A549 (cell line): Measurements from ENCODE around the gene SPNS2. TPM values are rescaled to one million over a fixed set of nuclear protein-coding genes. Genes with fewer than 3 reads are reported as not detected.

Source experiments
- ATAC-seq, 2 experiments: fragments of 200-7000 bp in 1 of 2; fragments of >200 bp in 1 of 2; cut with Nextera tagmentation in 1 of 2; cut with Tn5 transposase in 1 of 2; 3 replicates each; pipeline versions ENCODE4 v1.8.0 to v1.9.1; 2018 to 2020; ENCODE audit warnings: mild to moderate bottlenecking in 1 of 2, moderate library complexity in 1 of 2
- CTCF ChIA-PET: fragments of 300-600 bp; sonication (Branson Sonifier 250); formaldehyde crosslinking; extraction: SDS; loops from one replicate; lab custom pipeline; 2021; ENCODE audit warnings: antibody characterized with exemption, inconsistent platforms; lab: Yijun Ruan, JAX
- POLR2A ChIA-PET: fragments of 350-600 bp; formaldehyde crosslinking; extraction: SDS; loops from one replicate; lab custom pipeline; 2021; ENCODE audit warnings: antibody characterized with exemption, inconsistent platforms; lab: Yijun Ruan, JAX
- DNase-seq, 2 experiments: peaks; one replicate each; pipeline versions ENCODE4 v3.0.0 to v3.0.0-alpha.2; 2011 to 2016; ENCODE audit warnings: low read depth in 1 of 2, low spot score in 1 of 2
- FAIRE-seq: peaks from 2 replicates; lab custom pipeline; 2011; peaks lifted over from hg19 to GRCh38; lab: Jason Lieb, UNC
- H3K27ac ChIP-seq, 2 experiments: fragments of >200 bp; sonication (Bioruptor Twin); formaldehyde crosslinking; 3 replicates each; pipeline ENCODE4 v1.5.1; 2016 to 2017
- H3K4me1 ChIP-seq: fragments of >200 bp; sonication (Bioruptor Twin); formaldehyde crosslinking; 3 replicates; pipeline ENCODE4 v1.6.1; 2016
- H3K4me2 ChIP-seq: fragments of >200 bp; sonication (Bioruptor Twin); formaldehyde crosslinking; 3 replicates; pipeline ENCODE4 v1.6.1; 2016
- H3K4me3 ChIP-seq: fragments of >200 bp; sonication (Bioruptor Twin); formaldehyde crosslinking; 3 replicates; pipeline ENCODE4 v1.5.1; 2016
- H3K9me3 ChIP-seq: fragments of >200 bp; sonication (Bioruptor Twin); formaldehyde crosslinking; 3 replicates; pipeline ENCODE4 v1.6.1; 2016
- CBX8 ChIP-seq: fragments of 200-600 bp; sonication (generic); IDR thresholded peaks from 2 replicates; pipeline ENCODE4 v1.6.1; 2016
- CEBPB ChIP-seq, 2 experiments: fragments of >200 bp in 1 of 2; sonication (Bioruptor Twin) in 1 of 2; formaldehyde crosslinking in 1 of 2; IDR thresholded peaks; 2 replicates each; pipeline ENCODE4 v1.6.1; 2012 to 2016
- EHMT2 ChIP-seq: fragments of 200-600 bp; sonication (generic); IDR thresholded peaks from 2 replicates; pipeline ENCODE4 v1.6.1; 2016; ENCODE audit warnings: antibody characterized with exemption, low read depth, mild to moderate bottlenecking, moderate library complexity
- FOSL2 ChIP-seq, 2 experiments: fragments of 450-650 bp in 1 of 2; fragments of >200 bp in 1 of 2; sonication (Bioruptor Twin) in 1 of 2; formaldehyde crosslinking; IDR thresholded peaks; 2 replicates each; pipeline versions ENCODE4 v1.5.0 to v1.6.1; 2016 to 2020; ENCODE audit warnings: mild to moderate bottlenecking in 1 of 2, moderate library complexity in 1 of 2
- FOXS1 ChIP-seq: fragments of 250-450 bp; sonication (Bioruptor Pico); IDR thresholded peaks from 2 replicates; pipeline ENCODE4 v1.5.0; 2020; ENCODE audit warnings: mild to moderate bottlenecking, moderate library complexity
- HOXB5 ChIP-seq: fragments of 250-450 bp; sonication (Bioruptor Pico); IDR thresholded peaks from 2 replicates; pipeline ENCODE4 v1.5.0; 2020; ENCODE audit warnings: mild to moderate bottlenecking, moderate library complexity
- JUN ChIP-seq, 2 experiments: fragments of >200 bp; sonication (Bioruptor Twin); formaldehyde crosslinking; IDR thresholded peaks; 2 replicates in 1 of 2; 3 replicates in 1 of 2; pipeline ENCODE4 v1.6.1; 2016 to 2017
- JUNB ChIP-seq: fragments of >200 bp; sonication (Bioruptor Twin); formaldehyde crosslinking; IDR thresholded peaks from 2 replicates; pipeline ENCODE4 v1.6.1; 2016
- MAZ ChIP-seq: fragments of 150-350 bp; IDR thresholded peaks from 2 replicates; pipeline ENCODE4 v1.6.1; 2014; ENCODE audit warnings: antibody characterized with exemption, low read depth, low read length, borderline replicate concordance
- MYC ChIP-seq: IDR thresholded peaks from 2 replicates; pipeline ENCODE4 v1.6.1; 2012; ENCODE audit warnings: mild to moderate bottlenecking, inconsistent platforms, low read length, improper control_type of control experiment, borderline replicate concordance
- NPAS2 ChIP-seq: fragments of 250-450 bp; sonication (Bioruptor Pico); IDR thresholded peaks from 2 replicates; pipeline ENCODE4 v1.8.0; 2022; ENCODE audit warnings: mild to moderate bottlenecking, moderate library complexity, borderline replicate concordance
- RCOR1 ChIP-seq: fragments of 150-350 bp; IDR thresholded peaks from 2 replicates; pipeline ENCODE4 v1.6.1; 2014; ENCODE audit warnings: antibody characterized with exemption, low read length, low read depth
- SREBF2 ChIP-seq: fragments of 450-650 bp; IDR thresholded peaks from 2 replicates; pipeline ENCODE4 v1.6.1; 2014; ENCODE audit warnings: mild to moderate bottlenecking, moderate library complexity
- TFCP2L1 ChIP-seq: fragments of 250-450 bp; sonication (Bioruptor Pico); IDR thresholded peaks from 2 replicates; pipeline ENCODE4 v1.5.0; 2021; ENCODE audit warnings: mild to moderate bottlenecking
- ZFP36 ChIP-seq: fragments of 450-650 bp; IDR thresholded peaks from 2 replicates; pipeline ENCODE4 v1.6.1; 2014; ENCODE audit warnings: borderline replicate concordance; ENCODE audit not compliant: partially characterized antibody
- WGBS: methylation state at CpG from one replicate; pipeline ENCODE4 v1.1.6; 2017; ENCODE audit errors: missing lambda C conversion rate; 5-methylcytosine and 5-hydroxymethylcytosine counted together
- polyA plus RNA-seq, 4 experiments: library from polyadenylated mRNA; depleted of rRNA in 3 of 4; stranded (reverse); fragments of >200 nt; fragmentation: RNase III in 1 of 4; extraction: RNeasy Plus Mini Kit Qiagen cat#74134 plus additional on column Dnase treatment in 1 of 4; gene quantifications; 2 replicates in 3 of 4; 3 replicates in 1 of 4; pipeline ENCODE4 v1.2.3, GENCODE V29; 2011 to 2017
- TF ChIP-seq, protein P1 (sequence below): fragments of >200 bp; sonication (Bioruptor Twin); formaldehyde crosslinking; IDR thresholded peaks from 3 replicates; pipeline ENCODE4 v1.6.1; 2016
- TF ChIP-seq, protein P2 (sequence below): fragments of 250-450 bp; sonication (Bioruptor Pico); IDR thresholded peaks from 2 replicates; pipeline ENCODE4 v1.5.0; 2021; ENCODE audit warnings: mild to moderate bottlenecking, moderate library complexity, borderline replicate concordance
- TF ChIP-seq, protein P3 (sequence below): IDR thresholded peaks from 2 replicates; pipeline ENCODE4 v1.6.1; 2012; ENCODE audit warnings: low read depth, borderline replicate concordance

The SPNS2 gene
- polyA plus RNA-seq, 2 of the 4 experiments (the other 2 are of a cell fraction), result 0.27 to 0.46 TPM

DNA sequence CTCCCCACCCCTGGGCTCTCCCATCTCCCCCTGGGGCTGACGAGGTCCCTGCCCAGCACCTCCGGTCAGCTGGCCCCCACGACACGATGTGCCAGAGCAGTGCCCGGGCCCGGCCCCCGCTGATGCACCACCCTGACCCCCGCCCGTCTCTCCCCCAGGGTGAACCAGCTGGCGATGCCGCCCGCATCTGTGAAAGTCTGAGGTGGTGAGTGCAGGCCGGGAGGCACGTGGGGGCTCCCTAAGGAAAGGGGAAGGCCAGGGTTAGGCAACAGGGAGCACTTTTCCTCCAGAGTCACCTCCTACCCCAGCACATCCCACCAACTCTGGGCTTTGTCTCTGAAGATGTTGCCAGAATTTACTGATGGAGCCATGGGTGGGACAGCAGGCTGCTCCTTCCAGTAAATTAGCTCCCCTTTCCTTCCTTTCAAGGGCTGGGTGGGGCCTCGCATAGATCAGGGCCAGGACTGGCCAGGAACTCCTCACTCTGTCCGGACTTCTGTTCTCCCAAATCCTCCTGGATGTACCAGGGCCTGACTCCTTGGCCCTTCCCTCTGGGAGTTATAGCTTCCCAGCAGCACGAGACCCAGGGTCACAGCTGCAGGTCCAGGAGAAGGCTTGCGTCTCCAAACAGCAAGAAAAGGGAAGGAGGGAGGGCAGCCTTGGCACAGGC is 38.2 kb downstream of the SPNS2 start:
- Histone ChIP-seq H3K27ac (no peak overlapping the region), H3K9me3 (no peaks in the 10 kb centered on the region), H3K4me2 (no peak overlapping the region), H3K4me3 (no peak overlapping the region), H3K4me1 (peaks cover 20% of the 10 kb centered on the region)
- FAIRE-seq (no peak), ATAC-seq (no peak), DNase-seq (no peak)
- ChIA-PET CTCF (interaction anchor here (0.8 to 3.6 kb wide), 8 partner anchors 10 to 117 kb away, joined by 3 to 25 read pairs (median 3); no protein-coding TSS in a partner anchor), POLR2A (interaction anchor here (0.8 to 2.1 kb wide), 2 partner anchors 9 to 18 kb away, joined by 3 to 8 read pairs (median 4); partner anchors contain the start of gene MYBBP1A)
- TF ChIP-seq, protein P1, sequence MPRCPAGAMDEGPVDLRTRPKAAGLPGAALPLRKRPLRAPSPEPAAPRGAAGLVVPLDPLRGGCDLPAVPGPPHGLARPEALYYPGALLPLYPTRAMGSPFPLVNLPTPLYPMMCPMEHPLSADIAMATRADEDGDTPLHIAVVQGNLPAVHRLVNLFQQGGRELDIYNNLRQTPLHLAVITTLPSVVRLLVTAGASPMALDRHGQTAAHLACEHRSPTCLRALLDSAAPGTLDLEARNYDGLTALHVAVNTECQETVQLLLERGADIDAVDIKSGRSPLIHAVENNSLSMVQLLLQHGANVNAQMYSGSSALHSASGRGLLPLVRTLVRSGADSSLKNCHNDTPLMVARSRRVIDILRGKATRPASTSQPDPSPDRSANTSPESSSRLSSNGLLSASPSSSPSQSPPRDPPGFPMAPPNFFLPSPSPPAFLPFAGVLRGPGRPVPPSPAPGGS, result no peak
- TF ChIP-seq RCOR1, result no peak
- 90% methylated on average over 16 of the region's 18 CpGs for WGBS

DNA sequence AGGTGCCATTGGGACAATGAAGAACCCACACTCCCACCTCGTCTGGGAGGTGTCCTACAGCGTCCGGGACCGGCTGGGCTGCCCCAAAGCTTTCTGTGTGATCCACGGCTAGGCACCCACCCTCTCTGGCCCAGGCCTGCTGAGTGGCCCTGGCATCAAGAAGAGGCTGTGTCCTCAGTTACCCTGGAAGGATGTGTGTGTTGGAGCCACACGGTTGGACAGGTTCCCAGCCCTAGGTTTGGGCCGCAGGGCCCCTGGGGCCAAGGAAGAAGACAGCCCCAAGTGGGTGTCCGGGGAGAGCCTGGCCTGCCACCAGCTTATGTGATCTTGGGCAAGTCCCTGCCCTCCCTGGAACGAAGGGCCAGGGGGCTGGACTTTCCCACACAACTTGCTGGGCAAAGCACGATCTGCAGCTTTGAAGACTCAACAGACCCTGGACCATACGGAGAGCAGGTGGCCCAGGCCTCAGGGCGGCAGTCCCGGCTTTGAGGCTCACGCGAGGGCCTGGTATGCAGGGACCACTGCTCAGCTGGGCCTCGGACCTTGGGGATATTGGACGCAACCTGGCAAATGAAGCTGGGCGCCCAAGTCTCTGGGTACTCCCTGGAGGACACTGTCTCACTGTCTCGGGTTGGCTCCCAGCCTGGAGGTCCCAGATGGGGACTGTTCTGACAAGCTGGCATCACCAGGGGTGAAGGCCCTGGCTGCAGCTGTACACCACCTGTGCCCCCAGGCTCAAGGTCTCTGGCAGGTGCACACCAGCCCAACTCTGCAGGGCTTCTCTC is 39.0 kb downstream of the SPNS2 start:
- ATAC-seq, result no peak
- FAIRE-seq, result no peak
- Histone ChIP-seq H3K9me3 (no peaks in the 10 kb centered on the region), H3K4me2 (no peak overlapping the region), H3K4me3 (no peak overlapping the region), H3K4me1 (peaks cover 20% of the 10 kb centered on the region), H3K27ac (no peak overlapping the region)
- POLR2A ChIA-PET, result interaction anchor here (1.3 to 2.1 kb wide), 2 partner anchors 9 to 18 kb away, joined by 3 to 8 read pairs; partner anchors contain the start of gene MYBBP1A
- TF ChIP-seq JUN (IDR thresholded peaks at IDR 0.05) (0 out of 5 replicates have a peak, but pooled peaks of 1 of the 2 experiments have one; percentile 9), CEBPB (IDR thresholded peaks at IDR 0.05) (no peak)
- TF ChIP-seq, protein P1, result no peak
- CTCF ChIA-PET, result interaction anchor here (0.7 to 3.6 kb wide), 8 partner anchors 11 to 120 kb away, joined by 3 to 25 read pairs (median 4); no protein-coding TSS in a partner anchor
- 84% methylated on average over 11 of the region's 19 CpGs for WGBS
- no peak for DNase-seq

DNA sequence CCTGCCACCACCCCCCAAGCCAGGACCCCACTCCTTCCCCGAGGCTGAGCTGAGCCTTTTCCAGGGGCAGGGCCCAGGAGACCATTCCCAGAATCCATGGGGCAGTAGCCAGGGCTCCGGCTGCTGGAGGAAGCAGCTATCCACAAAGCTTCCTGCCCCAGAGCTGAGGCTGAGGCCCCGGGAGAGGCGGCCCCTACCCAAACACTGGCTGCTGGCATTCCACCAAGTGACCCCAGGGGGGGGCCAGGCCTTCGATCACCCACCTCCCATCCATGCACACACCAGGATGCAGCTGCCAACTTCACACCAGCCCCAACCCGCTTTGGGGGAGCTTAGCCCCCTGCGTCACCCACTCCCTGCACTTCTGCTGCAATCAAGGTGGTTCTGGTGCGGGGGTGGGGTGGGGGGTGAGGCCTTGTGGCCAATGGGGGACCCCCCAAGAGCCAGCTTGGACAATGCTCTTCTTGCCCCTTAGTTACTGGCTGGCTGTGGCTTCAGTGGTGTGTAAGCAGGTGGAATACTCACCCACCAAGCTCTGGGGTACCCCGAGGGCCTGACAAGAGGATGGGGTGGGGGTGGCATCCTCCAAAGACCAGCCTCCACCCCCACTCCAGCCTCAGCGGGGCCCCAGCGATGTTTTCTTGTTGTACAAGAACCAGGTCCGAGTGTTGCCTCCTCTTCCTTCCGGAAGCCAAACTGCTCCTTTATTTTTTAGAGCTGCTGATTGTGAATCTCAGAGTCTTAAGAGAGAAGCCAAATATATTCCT is 39.7 kb downstream of the SPNS2 start:
- DNase-seq, result no peak
- H3K4me3 ChIP-seq, result no peak overlapping the region
- no peak for ATAC-seq
- no peak for FAIRE-seq
- CTCF ChIA-PET, result interaction anchor here (0.7 to 3.6 kb wide), 7 partner anchors 12 to 121 kb away, joined by 3 to 25 read pairs (median 4); no protein-coding TSS in a partner anchor
- no peak overlapping the region for H3K4me2 ChIP-seq
- WGBS, result 90% methylated on average over 11 of the region's 13 CpGs
- no peak for TF ChIP-seq RCOR1
- TF ChIP-seq TFCP2L1 (CRISPR knock-in tag), result no peak
- TF ChIP-seq MAZ, result no peak
- no peak for TF ChIP-seq CBX8
- no peak for TF ChIP-seq JUNB
- TF ChIP-seq HOXB5 (CRISPR knock-in tag), result no peak
- no peak for TF ChIP-seq FOSL2 (IDR thresholded peaks at IDR 0.05)
- no peak for TF ChIP-seq FOSL2 (CRISPR knock-in tag; IDR thresholded peaks at IDR 0.05)
- no peak for TF ChIP-seq ZFP36
- TF ChIP-seq EHMT2, result no peak
- TF ChIP-seq, protein P2, sequence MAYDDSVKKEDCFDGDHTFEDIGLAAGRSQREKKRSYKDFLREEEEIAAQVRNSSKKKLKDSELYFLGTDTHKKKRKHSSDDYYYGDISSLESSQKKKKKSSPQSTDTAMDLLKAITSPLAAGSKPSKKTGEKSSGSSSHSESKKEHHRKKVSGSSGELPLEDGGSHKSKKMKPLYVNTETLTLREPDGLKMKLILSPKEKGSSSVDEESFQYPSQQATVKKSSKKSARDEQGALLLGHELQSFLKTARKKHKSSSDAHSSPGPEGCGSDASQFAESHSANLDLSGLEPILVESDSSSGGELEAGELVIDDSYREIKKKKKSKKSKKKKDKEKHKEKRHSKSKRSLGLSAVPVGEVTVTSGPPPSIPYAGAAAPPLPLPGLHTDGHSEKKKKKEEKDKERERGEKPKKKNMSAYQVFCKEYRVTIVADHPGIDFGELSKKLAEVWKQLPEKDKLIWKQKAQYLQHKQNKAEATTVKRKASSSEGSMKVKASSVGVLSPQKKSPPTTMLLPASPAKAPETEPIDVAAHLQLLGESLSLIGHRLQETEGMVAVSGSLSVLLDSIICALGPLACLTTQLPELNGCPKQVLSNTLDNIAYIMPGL (CRISPR knock-in tag), result no peak
- TF ChIP-seq, protein P3, sequence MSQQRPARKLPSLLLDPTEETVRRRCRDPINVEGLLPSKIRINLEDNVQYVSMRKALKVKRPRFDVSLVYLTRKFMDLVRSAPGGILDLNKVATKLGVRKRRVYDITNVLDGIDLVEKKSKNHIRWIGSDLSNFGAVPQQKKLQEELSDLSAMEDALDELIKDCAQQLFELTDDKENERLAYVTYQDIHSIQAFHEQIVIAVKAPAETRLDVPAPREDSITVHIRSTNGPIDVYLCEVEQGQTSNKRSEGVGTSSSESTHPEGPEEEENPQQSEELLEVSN, result no peak
- no peak for TF ChIP-seq NPAS2
- TF ChIP-seq MYC, result no peak
- TF ChIP-seq SREBF2, result no peak
- TF ChIP-seq FOXS1, result no peak
- H3K9me3 ChIP-seq, result no peaks in the 10 kb centered on the region
- H3K4me1 ChIP-seq, result peaks cover 19% of the 10 kb centered on the region
- POLR2A ChIA-PET, result interaction anchor here (2.1 kb wide), 1 partner anchor 17 kb away, joined by 8 read pairs; the partner anchor contains the start of gene MYBBP1A
- no peak overlapping the region for H3K27ac ChIP-seq
